HepG2 (cell line): ENCODE data around the gene KIF22. TPM values are rescaled to one million over a fixed set of nuclear protein-coding genes. Genes with fewer than 3 reads are reported as not detected.
A peak's percentile ranks its signal among the peaks of the same experiment; 100 is the strongest.

Source experiments
- ETV5 ChIP-seq: IDR thresholded peaks from 2 replicates; pipeline ENCODE4 v1.6.1; 2018; ENCODE audit warnings: missing biosample characterization, missing genetic modification reagents, inconsistent platforms, borderline replicate concordance
- HMG20B ChIP-seq: conservative IDR thresholded peaks from 2 replicates; pipeline ENCODE4 v1.6.1; 2016; ENCODE audit warnings: missing genetic modification reagents, missing compliant biosample characterization
- MEF2D ChIP-seq: sonication (generic); formaldehyde crosslinking; IDR thresholded peaks from 2 replicates; pipeline ENCODE4 v1.5.1; 2020; ENCODE audit warnings: mild to moderate bottlenecking, missing genetic modification reagents
- NONO ChIP-seq, 2 experiments: fragments of 450-650 bp in 1 of 2; sonication (generic) in 1 of 2; formaldehyde crosslinking in 1 of 2; IDR thresholded peaks in 1 of 2; conservative IDR thresholded peaks in 1 of 2; 2 replicates each; pipeline versions ENCODE4 v1.6.1 to v1.8.0; 2017 to 2022; ENCODE audit warnings: mild to moderate bottlenecking in 1 of 2, missing genetic modification reagents in 1 of 2, moderate library complexity in 1 of 2
- TEAD3 ChIP-seq: optimal IDR thresholded peaks from 2 replicates; pipeline ENCODE3; 2016; ENCODE audit warnings: borderline replicate concordance
- TRIM24 ChIP-seq: sonication (generic); formaldehyde crosslinking; IDR thresholded peaks from 2 replicates; pipeline ENCODE4 v1.8.0; 2022; ENCODE audit warnings: mild to moderate bottlenecking, missing genetic modification reagents
- ZEB1 ChIP-seq: IDR thresholded peaks from 2 replicates; pipeline ENCODE4 v1.6.1; 2012; ENCODE audit warnings: mild to moderate bottlenecking, low read depth, inconsistent platforms; ENCODE audit not compliant: insufficient replicate concordance
- ZNF432 ChIP-seq: sonication (generic); formaldehyde crosslinking; IDR thresholded peaks from 2 replicates; pipeline ENCODE4 v1.5.0; 2020; ENCODE audit warnings: missing genetic modification reagents, mild to moderate bottlenecking, borderline replicate concordance
- ZNF605 ChIP-seq: sonication (generic); formaldehyde crosslinking; IDR thresholded peaks from 2 replicates; pipeline ENCODE4 v1.8.0; 2022; ENCODE audit warnings: mild to moderate bottlenecking, missing genetic modification reagents
- ZNF672 ChIP-seq: sonication (generic); formaldehyde crosslinking; IDR thresholded peaks from 2 replicates; pipeline ENCODE4 v1.8.1; 2022; ENCODE audit warnings: missing genetic modification reagents
- ZNF678 ChIP-seq: sonication (generic); formaldehyde crosslinking; IDR thresholded peaks from 2 replicates; pipeline ENCODE4 v1.4.0; 2020; ENCODE audit warnings: mild to moderate bottlenecking, missing genetic modification reagents
- ZNF703 ChIP-seq: sonication (generic); formaldehyde crosslinking; IDR thresholded peaks from 2 replicates; pipeline ENCODE4 v1.5.1; 2020; ENCODE audit warnings: missing genetic modification reagents, mild to moderate bottlenecking, moderate library complexity, borderline replicate concordance
- polyA plus RNA-seq, 8 experiments: library from polyadenylated mRNA; depleted of rRNA in 3 of 8; stranded (reverse) in 7 of 8; unstranded in 1 of 8; fragments of >200 nt; fragmentation: Illumina TruSeq in 4 of 8; extraction: Trizol in 4 of 8; gene quantifications; 2 replicates each; pipeline versions ENCODE4 v1.2.1 to v1.2.3, GENCODE V29; 2011 to 2016; ENCODE audit warnings: low read depth in 4 of 8, missing spikeins in 1 of 8, mixed read lengths in 1 of 8; ENCODE audit not compliant: insufficient read depth in 1 of 8
- total RNA-seq, 5 experiments: library from RNA; depleted of rRNA; stranded (reverse); fragments of >200 nt; fragmentation: Illumina TruSeq; extraction: Trizol; gene quantifications; 2 replicates each; pipeline ENCODE4 v1.2.3, GENCODE V29; 2016; ENCODE audit warnings: low read depth in 1 of 5
- TF ChIP-seq, protein P1 (sequence below): IDR thresholded peaks from 2 replicates; pipeline ENCODE4 v1.4.0; 2020; ENCODE audit warnings: mild to moderate bottlenecking, missing genetic modification reagents
- TF ChIP-seq, protein P2 (sequence below), 2 experiments: fragments of 450-650 bp in 1 of 2; sonication (generic) in 1 of 2; formaldehyde crosslinking in 1 of 2; IDR thresholded peaks; 2 replicates each; pipeline versions ENCODE4 v1.6.1 to v1.8.0; 2016 to 2022; ENCODE audit warnings: antibody characterized with exemption in 1 of 2, mild to moderate bottlenecking in 1 of 2, missing genetic modification reagents in 1 of 2
- TF ChIP-seq, protein P3 (sequence below): sonication (generic); formaldehyde crosslinking; IDR thresholded peaks from 2 replicates; pipeline ENCODE4 v1.5.1; 2020; ENCODE audit warnings: mild to moderate bottlenecking, moderate library complexity, missing genetic modification reagents

KIF22 gene
- total and polyA plus RNA-seq, 2 of the 13 experiments (the other 11 are each of a cell fraction or from before 2014, with no cell fraction given) = 95.8 to 118 TPM

DNA sequence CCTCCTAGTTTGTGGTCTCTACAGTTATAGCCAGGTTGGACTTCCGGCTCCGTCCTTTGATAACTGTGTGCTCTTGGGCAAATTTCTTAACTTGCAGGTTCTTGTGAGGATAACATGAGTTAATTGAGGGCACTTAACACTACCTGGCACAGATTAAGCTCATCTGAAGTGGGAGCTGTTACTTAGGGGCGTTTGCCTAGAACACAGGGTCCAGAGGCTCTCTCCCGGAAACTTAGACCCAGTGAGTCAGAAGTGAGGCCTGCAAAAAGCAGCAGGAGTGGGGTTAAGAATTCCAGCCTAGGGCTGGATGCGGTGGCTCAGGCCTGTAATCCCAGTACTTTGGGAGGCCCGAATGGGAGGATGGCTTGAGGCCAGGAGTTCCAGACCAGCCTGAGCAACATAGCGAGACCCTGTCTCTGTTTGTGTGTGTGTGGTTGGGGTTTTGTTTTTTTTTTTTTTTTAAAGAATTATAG is 31.1 kb downstream of the KIF22 start (continued):
- TF ChIP-seq ZNF678 (CRISPR knock-in tag) = no peak
- no peak for TF ChIP-seq ZNF432 (CRISPR knock-in tag)
- TF ChIP-seq, protein P1, sequence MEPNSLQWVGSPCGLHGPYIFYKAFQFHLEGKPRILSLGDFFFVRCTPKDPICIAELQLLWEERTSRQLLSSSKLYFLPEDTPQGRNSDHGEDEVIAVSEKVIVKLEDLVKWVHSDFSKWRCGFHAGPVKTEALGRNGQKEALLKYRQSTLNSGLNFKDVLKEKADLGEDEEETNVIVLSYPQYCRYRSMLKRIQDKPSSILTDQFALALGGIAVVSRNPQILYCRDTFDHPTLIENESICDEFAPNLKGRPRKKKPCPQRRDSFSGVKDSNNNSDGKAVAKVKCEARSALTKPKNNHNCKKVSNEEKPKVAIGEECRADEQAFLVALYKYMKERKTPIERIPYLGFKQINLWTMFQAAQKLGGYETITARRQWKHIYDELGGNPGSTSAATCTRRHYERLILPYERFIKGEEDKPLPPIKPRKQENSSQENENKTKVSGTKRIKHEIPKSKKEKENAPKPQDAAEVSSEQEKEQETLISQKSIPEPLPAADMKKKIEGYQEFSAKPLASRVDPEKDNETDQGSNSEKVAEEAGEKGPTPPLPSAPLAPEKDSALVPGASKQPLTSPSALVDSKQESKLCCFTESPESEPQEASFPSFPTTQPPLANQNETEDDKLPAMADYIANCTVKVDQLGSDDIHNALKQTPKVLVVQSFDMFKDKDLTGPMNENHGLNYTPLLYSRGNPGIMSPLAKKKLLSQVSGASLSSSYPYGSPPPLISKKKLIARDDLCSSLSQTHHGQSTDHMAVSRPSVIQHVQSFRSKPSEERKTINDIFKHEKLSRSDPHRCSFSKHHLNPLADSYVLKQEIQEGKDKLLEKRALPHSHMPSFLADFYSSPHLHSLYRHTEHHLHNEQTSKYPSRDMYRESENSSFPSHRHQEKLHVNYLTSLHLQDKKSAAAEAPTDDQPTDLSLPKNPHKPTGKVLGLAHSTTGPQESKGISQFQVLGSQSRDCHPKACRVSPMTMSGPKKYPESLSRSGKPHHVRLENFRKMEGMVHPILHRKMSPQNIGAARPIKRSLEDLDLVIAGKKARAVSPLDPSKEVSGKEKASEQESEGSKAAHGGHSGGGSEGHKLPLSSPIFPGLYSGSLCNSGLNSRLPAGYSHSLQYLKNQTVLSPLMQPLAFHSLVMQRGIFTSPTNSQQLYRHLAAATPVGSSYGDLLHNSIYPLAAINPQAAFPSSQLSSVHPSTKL (CRISPR knock-in tag) = no peak
- TF ChIP-seq TRIM24 (CRISPR knock-in tag) = no peak
- no peak for TF ChIP-seq ZNF672 (CRISPR knock-in tag)
- TF ChIP-seq NONO (IDR thresholded peaks at IDR 0.05) = no peak
- TF ChIP-seq NONO (CRISPR knock-in tag; conservative IDR thresholded peaks at IDR 0.05) = peak; percentile 9; the same call in 1 of the 2 replicates
- TF ChIP-seq ETV5 = no peak; the same call in 1 of the 2 replicates
- TF ChIP-seq TEAD3 (CRISPR knock-in tag) = peak; percentile 67
- peak; percentile 12 for TF ChIP-seq ZEB1
- no peak for TF ChIP-seq ZNF703 (CRISPR knock-in tag)
- peak; percentile 56 for TF ChIP-seq ZNF605
- TF ChIP-seq, protein P2, sequence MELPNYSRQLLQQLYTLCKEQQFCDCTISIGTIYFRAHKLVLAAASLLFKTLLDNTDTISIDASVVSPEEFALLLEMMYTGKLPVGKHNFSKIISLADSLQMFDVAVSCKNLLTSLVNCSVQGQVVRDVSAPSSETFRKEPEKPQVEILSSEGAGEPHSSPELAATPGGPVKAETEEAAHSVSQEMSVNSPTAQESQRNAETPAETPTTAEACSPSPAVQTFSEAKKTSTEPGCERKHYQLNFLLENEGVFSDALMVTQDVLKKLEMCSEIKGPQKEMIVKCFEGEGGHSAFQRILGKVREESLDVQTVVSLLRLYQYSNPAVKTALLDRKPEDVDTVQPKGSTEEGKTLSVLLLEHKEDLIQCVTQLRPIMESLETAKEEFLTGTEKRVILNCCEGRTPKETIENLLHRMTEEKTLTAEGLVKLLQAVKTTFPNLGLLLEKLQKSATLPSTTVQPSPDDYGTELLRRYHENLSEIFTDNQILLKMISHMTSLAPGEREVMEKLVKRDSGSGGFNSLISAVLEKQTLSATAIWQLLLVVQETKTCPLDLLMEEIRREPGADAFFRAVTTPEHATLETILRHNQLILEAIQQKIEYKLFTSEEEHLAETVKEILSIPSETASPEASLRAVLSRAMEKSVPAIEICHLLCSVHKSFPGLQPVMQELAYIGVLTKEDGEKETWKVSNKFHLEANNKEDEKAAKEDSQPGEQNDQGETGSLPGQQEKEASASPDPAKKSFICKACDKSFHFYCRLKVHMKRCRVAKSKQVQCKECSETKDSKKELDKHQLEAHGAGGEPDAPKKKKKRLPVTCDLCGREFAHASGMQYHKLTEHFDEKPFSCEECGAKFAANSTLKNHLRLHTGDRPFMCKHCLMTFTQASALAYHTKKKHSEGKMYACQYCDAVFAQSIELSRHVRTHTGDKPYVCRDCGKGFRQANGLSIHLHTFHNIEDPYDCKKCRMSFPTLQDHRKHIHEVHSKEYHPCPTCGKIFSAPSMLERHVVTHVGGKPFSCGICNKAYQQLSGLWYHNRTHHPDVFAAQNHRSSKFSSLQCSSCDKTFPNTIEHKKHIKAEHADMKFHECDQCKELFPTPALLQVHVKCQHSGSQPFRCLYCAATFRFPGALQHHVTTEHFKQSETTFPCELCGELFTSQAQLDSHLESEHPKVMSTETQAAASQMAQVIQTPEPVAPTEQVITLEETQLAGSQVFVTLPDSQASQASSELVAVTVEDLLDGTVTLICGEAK (IDR thresholded peaks at IDR 0.05) = no peak
- TF ChIP-seq, protein P2 (CRISPR knock-in tag; IDR thresholded peaks at IDR 0.05) = no peak
- TF ChIP-seq, protein P3, sequence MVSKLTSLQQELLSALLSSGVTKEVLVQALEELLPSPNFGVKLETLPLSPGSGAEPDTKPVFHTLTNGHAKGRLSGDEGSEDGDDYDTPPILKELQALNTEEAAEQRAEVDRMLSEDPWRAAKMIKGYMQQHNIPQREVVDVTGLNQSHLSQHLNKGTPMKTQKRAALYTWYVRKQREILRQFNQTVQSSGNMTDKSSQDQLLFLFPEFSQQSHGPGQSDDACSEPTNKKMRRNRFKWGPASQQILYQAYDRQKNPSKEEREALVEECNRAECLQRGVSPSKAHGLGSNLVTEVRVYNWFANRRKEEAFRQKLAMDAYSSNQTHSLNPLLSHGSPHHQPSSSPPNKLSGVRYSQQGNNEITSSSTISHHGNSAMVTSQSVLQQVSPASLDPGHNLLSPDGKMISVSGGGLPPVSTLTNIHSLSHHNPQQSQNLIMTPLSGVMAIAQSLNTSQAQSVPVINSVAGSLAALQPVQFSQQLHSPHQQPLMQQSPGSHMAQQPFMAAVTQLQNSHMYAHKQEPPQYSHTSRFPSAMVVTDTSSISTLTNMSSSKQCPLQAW (CRISPR knock-in tag) = no peak; the same call in 1 of the 2 replicates
- TF ChIP-seq MEF2D (CRISPR knock-in tag) = 0 out of 2 replicates have a peak, but pooled peaks have one; percentile 14
- no peak for TF ChIP-seq HMG20B (CRISPR knock-in tag)
